Measurements from ENCODE around the gene PTPRN2. TPM values are rescaled to one million over a fixed set of nuclear protein-coding genes. Genes with fewer than 3 reads are reported as not detected.

Gene PTPRN2
- total and polyA plus RNA-seq, 2 of the 13 experiments (the other 11 are each of a cell fraction or from before 2014, with no cell fraction given) = 2.5 to 24.2 TPM

DNA sequence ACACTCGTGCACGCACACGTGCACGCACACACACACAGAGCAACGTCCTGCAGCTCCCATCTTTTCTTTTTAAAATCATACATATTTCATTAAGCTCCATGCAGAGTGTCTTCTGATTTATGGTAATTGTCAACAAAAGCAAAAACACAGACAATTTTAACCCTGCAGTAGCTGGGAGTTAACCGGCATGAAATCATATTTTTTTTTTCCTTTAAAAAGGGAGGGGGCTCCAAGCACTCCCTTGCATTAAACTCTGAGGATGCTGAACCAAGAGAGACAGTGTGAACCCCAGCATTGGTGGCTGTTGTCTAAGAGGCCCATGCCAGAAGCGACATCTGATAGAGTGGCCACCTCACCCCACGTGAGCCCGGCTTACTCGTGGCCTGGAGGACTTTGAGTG, 708.2 kb downstream of the PTPRN2 start:
- TF ChIP-seq, protein P1, sequence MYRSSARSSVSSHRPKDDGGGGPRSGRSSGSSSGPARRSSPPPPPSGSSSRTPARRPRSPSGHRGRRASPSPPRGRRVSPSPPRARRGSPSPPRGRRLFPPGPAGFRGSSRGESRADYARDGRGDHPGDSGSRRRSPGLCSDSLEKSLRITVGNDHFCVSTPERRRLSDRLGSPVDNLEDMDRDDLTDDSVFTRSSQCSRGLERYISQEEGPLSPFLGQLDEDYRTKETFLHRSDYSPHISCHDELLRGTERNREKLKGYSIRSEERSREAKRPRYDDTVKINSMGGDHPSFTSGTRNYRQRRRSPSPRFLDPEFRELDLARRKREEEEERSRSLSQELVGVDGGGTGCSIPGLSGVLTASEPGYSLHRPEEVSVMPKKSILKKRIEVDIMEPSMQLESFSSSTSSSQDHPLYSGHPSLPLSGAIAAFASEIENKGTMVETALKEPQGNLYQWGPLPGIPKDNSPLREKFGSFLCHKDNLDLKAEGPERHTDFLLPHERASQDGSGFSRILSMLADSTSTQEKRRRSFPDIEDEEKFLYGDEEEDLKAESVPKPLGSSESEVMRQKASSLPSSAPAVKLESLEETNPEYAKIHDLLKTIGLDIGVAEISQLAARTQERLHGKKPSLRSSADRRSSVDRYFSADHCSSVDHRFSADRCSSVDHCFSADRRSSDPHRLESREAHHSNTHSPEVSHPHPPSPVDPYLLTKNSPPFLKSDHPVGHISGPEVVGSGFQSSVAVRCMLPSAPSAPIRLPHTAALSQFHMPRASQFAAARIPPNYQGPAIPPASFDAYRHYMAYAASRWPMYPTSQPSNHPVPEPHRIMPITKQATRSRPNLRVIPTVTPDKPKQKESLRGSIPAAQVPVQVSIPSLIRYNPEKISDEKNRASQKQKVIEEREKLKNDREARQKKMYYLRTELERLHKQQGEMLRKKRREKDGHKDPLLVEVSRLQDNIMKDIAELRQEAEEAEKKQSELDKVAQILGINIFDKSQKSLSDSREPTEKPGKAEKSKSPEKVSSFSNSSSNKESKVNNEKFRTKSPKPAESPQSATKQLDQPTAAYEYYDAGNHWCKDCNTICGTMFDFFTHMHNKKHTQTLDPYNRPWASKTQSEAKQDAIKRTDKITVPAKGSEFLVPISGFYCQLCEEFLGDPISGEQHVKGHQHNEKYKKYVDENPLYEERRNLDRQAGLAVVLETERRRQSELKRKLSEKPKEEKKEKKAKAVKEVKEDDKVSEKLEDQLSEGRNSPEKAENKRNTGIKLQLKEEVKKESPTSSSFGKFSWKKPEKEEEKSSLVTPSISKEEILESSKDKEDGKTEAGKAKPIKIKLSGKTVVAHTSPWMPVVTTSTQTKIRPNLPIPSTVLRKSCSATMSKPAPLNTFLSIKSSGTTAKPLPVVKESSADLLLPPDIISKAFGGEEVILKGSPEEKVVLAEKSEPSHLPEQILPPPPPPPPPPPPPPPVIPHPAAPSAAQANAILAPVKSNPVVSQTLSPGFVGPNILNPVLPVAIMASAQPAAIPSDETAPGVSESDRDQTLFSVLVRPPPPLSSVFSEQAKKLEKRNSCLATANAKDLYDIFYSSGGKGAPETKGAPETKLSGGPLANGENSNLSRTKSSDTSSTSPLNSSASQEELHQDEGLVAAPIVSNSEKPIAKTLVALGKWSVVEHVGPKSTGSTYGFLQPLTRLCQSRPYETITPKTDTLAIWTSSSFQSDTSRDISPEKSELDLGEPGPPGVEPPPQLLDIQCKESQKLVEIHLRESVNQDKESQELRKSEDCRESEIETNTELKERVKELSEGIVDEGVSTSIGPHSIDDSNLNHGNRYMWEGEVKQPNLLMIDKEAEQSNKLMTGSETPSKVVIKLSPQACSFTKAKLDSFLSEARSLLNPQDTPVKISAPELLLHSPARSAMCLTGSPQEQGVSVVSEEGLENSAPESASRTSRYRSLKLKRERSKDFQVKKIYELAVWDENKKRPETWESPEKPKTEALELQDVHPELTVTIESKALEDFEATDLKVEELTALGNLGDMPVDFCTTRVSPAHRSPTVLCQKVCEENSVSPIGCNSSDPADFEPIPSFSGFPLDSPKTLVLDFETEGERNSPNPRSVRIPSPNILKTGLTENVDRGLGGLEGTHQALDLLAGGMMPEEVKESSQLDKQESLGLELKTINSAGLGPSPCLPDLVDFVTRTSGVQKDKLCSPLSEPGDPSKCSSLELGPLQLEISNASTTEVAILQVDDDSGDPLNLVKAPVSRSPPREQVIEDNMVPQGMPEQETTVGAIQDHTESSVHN (CRISPR knock-in tag; IDR thresholded peaks at IDR 0.05) = no peak
- TF ChIP-seq SNAPC2 (CRISPR knock-in tag; IDR thresholded peaks at IDR 0.05) (no peak), FOXK1 (CRISPR knock-in tag; IDR thresholded peaks at IDR 0.05; ENCODE audit: borderline replicate concordance, low read depth) (no peak), ZNF530 (CRISPR knock-in tag; IDR thresholded peaks at IDR 0.05; ENCODE audit: low read depth) (no peak), KDM5B (CRISPR knock-in tag; IDR thresholded peaks at IDR 0.05; ENCODE audit: borderline replicate concordance) (no peak), RNF2 (conservative IDR thresholded peaks at IDR 0.05; ENCODE audit: low read depth) (no peak), ARHGAP35 (CRISPR knock-in tag; IDR thresholded peaks at IDR 0.05; ENCODE audit: borderline replicate concordance) (no peak), ZNF510 (CRISPR knock-in tag; IDR thresholded peaks at IDR 0.05; ENCODE audit: low read depth) (no peak), SATB2 (CRISPR knock-in tag; IDR thresholded peaks at IDR 0.05) (no peak)
- TF ChIP-seq, protein P2, sequence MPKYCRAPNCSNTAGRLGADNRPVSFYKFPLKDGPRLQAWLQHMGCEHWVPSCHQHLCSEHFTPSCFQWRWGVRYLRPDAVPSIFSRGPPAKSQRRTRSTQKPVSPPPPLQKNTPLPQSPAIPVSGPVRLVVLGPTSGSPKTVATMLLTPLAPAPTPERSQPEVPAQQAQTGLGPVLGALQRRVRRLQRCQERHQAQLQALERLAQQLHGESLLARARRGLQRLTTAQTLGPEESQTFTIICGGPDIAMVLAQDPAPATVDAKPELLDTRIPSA (CRISPR knock-in tag; IDR thresholded peaks at IDR 0.05; ENCODE audit: borderline replicate concordance) = no peak
- TF ChIP-seq, protein P3, sequence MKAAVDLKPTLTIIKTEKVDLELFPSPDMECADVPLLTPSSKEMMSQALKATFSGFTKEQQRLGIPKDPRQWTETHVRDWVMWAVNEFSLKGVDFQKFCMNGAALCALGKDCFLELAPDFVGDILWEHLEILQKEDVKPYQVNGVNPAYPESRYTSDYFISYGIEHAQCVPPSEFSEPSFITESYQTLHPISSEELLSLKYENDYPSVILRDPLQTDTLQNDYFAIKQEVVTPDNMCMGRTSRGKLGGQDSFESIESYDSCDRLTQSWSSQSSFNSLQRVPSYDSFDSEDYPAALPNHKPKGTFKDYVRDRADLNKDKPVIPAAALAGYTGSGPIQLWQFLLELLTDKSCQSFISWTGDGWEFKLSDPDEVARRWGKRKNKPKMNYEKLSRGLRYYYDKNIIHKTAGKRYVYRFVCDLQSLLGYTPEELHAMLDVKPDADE (CRISPR knock-in tag; IDR thresholded peaks at IDR 0.05) = no peak
- CTCF ChIA-PET (ENCODE audit: low intra/inter-chr PET ratio, low total read pairs) = no interaction called here
- BruUV-seq (replicated peaks) = no TSS peak

More for the DNA sequence above, 708.2 kb downstream of the PTPRN2 start:
- ATAC-seq = no peak
- POLR2A ChIA-PET = no interaction called here
- Histone ChIP-seq H3K4me2 (ENCODE audit: low read depth, low read length) (no peak overlapping the region), H3K9ac (ENCODE audit: insufficient read depth, low read depth, low read length) (no peak overlapping the region), H4K20me1 (ENCODE audit: insufficient read depth, low read length) (peaks cover 10% of the 10 kb centered on the region; the same call in 1 of the 2 replicates), H3K79me2 (ENCODE audit: insufficient read depth, low read length) (no peaks in the 10 kb centered on the region), H2AFZ (ENCODE audit: low read length) (no peak overlapping the region), H3K27ac (ENCODE audit: extremely low read length, insufficient read depth, low read length) (no peak overlapping the region), H3K36me3 (replicated peaks in 1 of 2; ENCODE audit: control insufficient read depth in 1 of 2, insufficient read depth in 2 of 2, low read length in 2 of 2) (no peaks in the 10 kb centered on the region), H3K27me3 (ENCODE audit: control insufficient read depth in 1 of 2, insufficient read depth in 2 of 2, low read length in 2 of 2) (peaks cover 0 to 5% of the 10 kb centered on the region in 2 experiments; a peak in 1 of 5 replicates), H3K9me3 (ENCODE audit: low read length) (peaks cover 18% of the 10 kb centered on the region; the same call in 1 of the 2 replicates), H3K4me3 (replicated peaks in 1 of 3; ENCODE audit: insufficient read depth in 1 of 3, low read depth in 2 of 3, low read length in 3 of 3) (no peak overlapping the region), H3K4me1 (ENCODE audit: insufficient read depth, low read length) (no peaks in the 10 kb centered on the region)
- FAIRE-seq = no peak
- in situ Hi-C loops (cut with HindIII; ENCODE audit: extremely low pct_ligation_motif_present, low pct_unique_long_range_greater_than_20kb) = loop anchor here (10.0 kb wide), 1 partner anchor 455 kb away; no protein-coding TSS in a partner anchor
- intact Hi-C loops (cut with micrococcal nuclease; ENCODE audit: unreplicated experiment) = no loop called here
- 84% methylated on average over 10 of the region's 10 CpGs for WGBS (ENCODE audit: low lambda C conversion rate)
- DNase-seq (ENCODE audit: low spot score) = no peak
